Endothelial cell (in vitro differentiated cells): ENCODE results near the gene PKN2. TPM values are rescaled to one million over a fixed set of nuclear protein-coding genes. Genes with fewer than 3 reads are reported as not detected.

Source experiments
- DNase-seq: peaks from one replicate; pipeline ENCODE4 v3.0.0; 2021; ENCODE audit warnings: low spot score
- H3K27ac Mint-ChIP-seq: one replicate; pipeline ENCODE4 v1.8.0; 2021; ENCODE audit warnings: mixed read lengths, inconsistent platforms; ENCODE audit not compliant: unreplicated experiment
- H3K27me3 Mint-ChIP-seq: one replicate; pipeline ENCODE4 v1.8.0; 2021; ENCODE audit warnings: mild to moderate bottlenecking, moderate library complexity, mixed read lengths, inconsistent platforms; ENCODE audit not compliant: unreplicated experiment
- H3K36me3 Mint-ChIP-seq: one replicate; pipeline ENCODE4 v1.8.0; 2021; ENCODE audit warnings: mild to moderate bottlenecking, low read depth, mixed read lengths, inconsistent platforms; ENCODE audit not compliant: unreplicated experiment
- H3K4me1 Mint-ChIP-seq: one replicate; pipeline ENCODE4 v1.8.0; 2021; ENCODE audit warnings: mild to moderate bottlenecking, mixed read lengths, inconsistent platforms; ENCODE audit not compliant: unreplicated experiment
- H3K4me3 Mint-ChIP-seq: one replicate; pipeline ENCODE4 v1.8.0; 2021; ENCODE audit warnings: mild to moderate bottlenecking, mixed read lengths, inconsistent platforms; ENCODE audit not compliant: unreplicated experiment
- H3K9me3 Mint-ChIP-seq: one replicate; pipeline ENCODE4 v1.8.0; 2021; ENCODE audit warnings: mixed read lengths, inconsistent platforms; ENCODE audit not compliant: unreplicated experiment
- total RNA-seq: library from RNA; stranded (reverse); fragmentation: NEBNext Ultra II Directional; extraction: Animal tissue kit (Norgen Biotek cat#: 25700); gene quantifications from one replicate; pipeline ENCODE4 v1.2.1, GENCODE V29; 2021; ENCODE audit not compliant: unreplicated experiment
- TF ChIP-seq, protein P1 (sequence below): fragments of 200-600 bp; sonication (generic); IDR thresholded peaks from one replicate; pipeline ENCODE4 v1.5.0; 2021; ENCODE audit warnings: antibody characterized with exemption; ENCODE audit not compliant: unreplicated experiment

The PKN2 gene
- total RNA-seq, 1 donor from 2014 or later: 51.0 TPM

DNA sequence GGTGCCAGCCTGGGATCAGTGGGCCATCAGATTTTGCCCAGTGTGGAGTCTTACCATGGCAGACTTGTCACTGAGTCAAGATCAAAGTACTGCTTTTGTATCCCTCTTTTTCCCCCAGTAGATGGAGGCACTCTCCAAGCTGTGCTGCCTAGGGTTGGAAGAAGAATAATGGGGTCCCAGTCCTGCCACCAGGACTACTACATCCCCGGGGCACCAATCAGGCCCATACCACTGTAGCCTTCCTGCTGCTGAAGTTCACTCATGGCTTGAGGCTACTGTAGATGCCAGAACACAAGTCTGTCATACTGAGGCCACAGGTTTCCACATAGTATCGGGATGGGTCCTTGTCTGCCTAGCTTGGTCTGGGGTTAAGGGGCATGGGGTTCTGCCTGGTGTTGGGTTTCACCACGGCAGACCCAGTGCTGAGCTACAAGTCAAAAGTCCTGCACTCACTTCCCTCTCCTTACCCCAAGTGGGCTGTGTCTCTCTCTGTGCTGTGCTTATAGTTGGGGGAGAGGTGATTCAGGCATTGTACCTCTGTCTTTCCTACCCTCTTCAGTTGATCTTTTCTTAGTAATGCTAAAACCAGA lies 53.4 kb downstream of the PKN2 start:
- Mint-ChIP-seq H3K27me3 (no peaks in the 10 kb centered on the region), H3K9me3 (no peaks in the 10 kb centered on the region), H3K27ac (no peak overlapping the region), H3K4me1 (peaks cover 7% of the 10 kb centered on the region), H3K36me3 (peaks cover 3% of the 10 kb centered on the region), H3K4me3 (peak overlapping the region; percentile 14)
- DNase-seq: no peak
- TF ChIP-seq, protein P1, sequence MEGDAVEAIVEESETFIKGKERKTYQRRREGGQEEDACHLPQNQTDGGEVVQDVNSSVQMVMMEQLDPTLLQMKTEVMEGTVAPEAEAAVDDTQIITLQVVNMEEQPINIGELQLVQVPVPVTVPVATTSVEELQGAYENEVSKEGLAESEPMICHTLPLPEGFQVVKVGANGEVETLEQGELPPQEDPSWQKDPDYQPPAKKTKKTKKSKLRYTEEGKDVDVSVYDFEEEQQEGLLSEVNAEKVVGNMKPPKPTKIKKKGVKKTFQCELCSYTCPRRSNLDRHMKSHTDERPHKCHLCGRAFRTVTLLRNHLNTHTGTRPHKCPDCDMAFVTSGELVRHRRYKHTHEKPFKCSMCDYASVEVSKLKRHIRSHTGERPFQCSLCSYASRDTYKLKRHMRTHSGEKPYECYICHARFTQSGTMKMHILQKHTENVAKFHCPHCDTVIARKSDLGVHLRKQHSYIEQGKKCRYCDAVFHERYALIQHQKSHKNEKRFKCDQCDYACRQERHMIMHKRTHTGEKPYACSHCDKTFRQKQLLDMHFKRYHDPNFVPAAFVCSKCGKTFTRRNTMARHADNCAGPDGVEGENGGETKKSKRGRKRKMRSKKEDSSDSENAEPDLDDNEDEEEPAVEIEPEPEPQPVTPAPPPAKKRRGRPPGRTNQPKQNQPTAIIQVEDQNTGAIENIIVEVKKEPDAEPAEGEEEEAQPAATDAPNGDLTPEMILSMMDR: no peak

DNA sequence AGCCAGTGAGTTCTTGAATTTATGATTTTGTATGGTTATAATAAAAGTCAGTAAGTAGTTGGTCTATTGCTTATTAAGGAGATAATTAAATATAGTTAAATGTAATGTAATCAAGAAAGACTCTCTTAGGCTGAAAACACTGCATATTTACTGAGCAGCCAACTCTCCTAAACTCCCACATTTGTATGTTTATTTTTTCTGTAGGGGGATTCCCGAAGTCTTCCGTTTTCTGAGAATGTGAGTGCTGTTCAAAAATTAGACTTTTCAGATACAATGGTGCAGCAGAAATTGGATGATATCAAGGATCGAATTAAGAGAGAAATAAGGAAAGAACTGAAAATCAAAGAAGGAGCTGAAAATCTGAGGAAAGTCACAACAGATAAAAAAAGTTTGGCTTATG lies 56.7 kb downstream of the PKN2 start:
- Mint-ChIP-seq H3K27me3 (no peaks in the 10 kb centered on the region), H3K4me1 (peaks cover 7% of the 10 kb centered on the region), H3K36me3 (peaks cover 3% of the 10 kb centered on the region), H3K27ac (no peak overlapping the region), H3K9me3 (no peaks in the 10 kb centered on the region), H3K4me3 (no peak overlapping the region)
- TF ChIP-seq, protein P1: no peak
- no peak for DNase-seq

DNA sequence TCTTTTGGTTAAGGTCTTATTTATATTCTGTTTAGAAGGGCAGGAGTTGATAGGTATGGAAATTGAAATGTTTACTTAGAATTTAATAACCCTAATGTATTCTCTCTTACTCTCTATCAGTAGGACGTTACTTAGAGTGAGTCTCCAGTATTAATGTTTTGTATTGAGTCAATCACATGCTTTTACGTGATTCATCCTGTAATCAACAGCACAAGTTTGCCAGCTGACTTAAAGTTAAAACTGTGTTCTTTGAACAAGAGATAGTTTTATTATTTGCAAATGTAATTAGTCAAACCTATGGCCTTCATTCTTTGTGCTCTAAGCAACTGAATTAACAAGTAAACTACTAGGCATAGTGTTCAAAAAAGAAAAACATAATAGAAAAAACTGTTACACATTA lies 57.3 kb downstream of the PKN2 start:
- Mint-ChIP-seq H3K27ac (no peak overlapping the region), H3K9me3 (no peaks in the 10 kb centered on the region), H3K36me3 (peaks cover 3% of the 10 kb centered on the region), H3K4me1 (peaks cover 7% of the 10 kb centered on the region), H3K4me3 (no peak overlapping the region), H3K27me3 (no peaks in the 10 kb centered on the region)
- TF ChIP-seq, protein P1: no peak
- no peak for DNase-seq

DNA sequence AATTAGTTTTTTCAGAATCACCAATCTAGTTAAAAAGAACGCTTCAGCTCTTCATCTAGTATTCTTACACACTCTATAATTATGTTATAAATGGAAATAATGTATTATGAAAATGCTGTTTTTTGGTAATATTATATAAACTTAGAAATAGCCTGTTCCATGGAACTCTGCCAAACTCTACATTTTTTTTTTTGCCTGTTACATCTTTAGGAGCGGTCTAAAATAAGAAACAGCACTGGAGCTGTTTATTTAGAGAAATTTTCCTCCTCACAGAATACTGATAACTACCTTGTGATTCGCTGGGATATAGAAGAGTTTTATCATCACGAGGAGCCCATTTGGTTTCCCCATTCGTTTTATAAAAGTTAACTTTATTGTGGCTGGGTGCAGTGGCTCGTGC lies 58.5 kb downstream of the PKN2 start:
- H3K27ac Mint-ChIP-seq: no peak overlapping the region
- H3K27me3 Mint-ChIP-seq: no peaks in the 10 kb centered on the region
- TF ChIP-seq, protein P1: no peak
- no peak overlapping the region for H3K4me3 Mint-ChIP-seq
- peaks cover 7% of the 10 kb centered on the region for H3K4me1 Mint-ChIP-seq
- DNase-seq: no peak
- no peaks in the 10 kb centered on the region for H3K9me3 Mint-ChIP-seq
- H3K36me3 Mint-ChIP-seq: peaks cover 3% of the 10 kb centered on the region

DNA sequence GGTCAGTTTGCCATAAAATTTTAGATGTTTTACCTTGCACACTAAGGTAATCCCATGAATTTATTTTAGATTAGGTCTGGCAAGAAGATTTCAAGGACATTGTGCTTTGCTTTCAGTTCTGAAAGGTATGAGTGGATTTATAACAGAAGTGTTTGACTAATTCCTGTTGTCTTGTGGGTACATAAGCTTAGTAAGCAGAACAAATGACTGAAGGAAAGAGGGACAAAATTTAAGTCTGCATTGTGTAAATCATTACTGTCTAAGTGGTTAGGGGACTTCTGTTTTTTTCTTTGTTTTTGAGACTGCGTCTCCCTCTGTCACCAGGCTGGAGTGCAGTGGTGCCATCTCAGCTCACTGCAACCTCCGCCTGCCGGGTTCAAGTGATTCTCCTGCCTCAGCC lies 60.1 kb downstream of the PKN2 start:
- Mint-ChIP-seq H3K27ac (no peak overlapping the region), H3K9me3 (no peaks in the 10 kb centered on the region), H3K36me3 (no peaks in the 10 kb centered on the region), H3K27me3 (no peaks in the 10 kb centered on the region), H3K4me1 (no peaks in the 10 kb centered on the region), H3K4me3 (no peak overlapping the region)
- TF ChIP-seq, protein P1: no peak
- DNase-seq: no peak
